Hepatocyte (in vitro differentiated cells): ENCODE data around the gene LRMDA.

Experiments
- EZH2 ChIP-seq: fragments of 200-600 bp; sonication (generic); IDR thresholded peaks from 2 replicates; pipeline ENCODE4 v1.6.1; 2016; ENCODE audit warnings: antibody characterized with exemption, mild to moderate bottlenecking, borderline replicate concordance
- EZH2phosphoT487 ChIP-seq: fragments of 200-600 bp; sonication (generic); IDR thresholded peaks from one replicate; pipeline ENCODE4 v1.6.1; 2018; ENCODE audit warnings: antibody characterized with exemption, mild to moderate bottlenecking, low read depth, moderate library complexity; ENCODE audit not compliant: unreplicated experiment, severe bottlenecking
- TF ChIP-seq, protein P1 (sequence below): fragments of 200-600 bp; sonication (generic); IDR thresholded peaks from 2 replicates; pipeline ENCODE4 v1.5.1; 2016; ENCODE audit warnings: antibody characterized with exemption, mild to moderate bottlenecking; ENCODE audit not compliant: poor library complexity

DNA sequence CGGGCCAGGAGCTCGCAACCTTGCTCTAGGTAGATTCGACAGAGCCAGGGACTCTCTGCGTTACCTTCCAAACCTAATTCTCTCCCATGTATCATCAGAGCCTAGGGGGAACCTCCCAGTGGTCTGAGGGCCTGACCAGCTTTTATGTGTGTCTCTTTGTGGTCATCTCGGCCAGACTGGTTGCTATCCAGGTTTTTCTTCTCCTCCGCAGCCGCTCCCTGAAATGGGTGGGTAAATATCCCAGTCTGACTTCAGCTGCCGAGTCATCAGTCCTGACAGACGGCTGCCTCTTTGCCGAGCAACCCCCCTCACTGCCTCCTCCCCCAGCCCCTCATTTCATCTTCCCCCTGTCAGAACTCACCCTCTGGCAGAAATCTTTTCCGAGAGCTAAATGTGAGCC lies 578.1 kb downstream of the LRMDA start:
- TF ChIP-seq, protein P1, sequence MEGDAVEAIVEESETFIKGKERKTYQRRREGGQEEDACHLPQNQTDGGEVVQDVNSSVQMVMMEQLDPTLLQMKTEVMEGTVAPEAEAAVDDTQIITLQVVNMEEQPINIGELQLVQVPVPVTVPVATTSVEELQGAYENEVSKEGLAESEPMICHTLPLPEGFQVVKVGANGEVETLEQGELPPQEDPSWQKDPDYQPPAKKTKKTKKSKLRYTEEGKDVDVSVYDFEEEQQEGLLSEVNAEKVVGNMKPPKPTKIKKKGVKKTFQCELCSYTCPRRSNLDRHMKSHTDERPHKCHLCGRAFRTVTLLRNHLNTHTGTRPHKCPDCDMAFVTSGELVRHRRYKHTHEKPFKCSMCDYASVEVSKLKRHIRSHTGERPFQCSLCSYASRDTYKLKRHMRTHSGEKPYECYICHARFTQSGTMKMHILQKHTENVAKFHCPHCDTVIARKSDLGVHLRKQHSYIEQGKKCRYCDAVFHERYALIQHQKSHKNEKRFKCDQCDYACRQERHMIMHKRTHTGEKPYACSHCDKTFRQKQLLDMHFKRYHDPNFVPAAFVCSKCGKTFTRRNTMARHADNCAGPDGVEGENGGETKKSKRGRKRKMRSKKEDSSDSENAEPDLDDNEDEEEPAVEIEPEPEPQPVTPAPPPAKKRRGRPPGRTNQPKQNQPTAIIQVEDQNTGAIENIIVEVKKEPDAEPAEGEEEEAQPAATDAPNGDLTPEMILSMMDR = no peak
- TF ChIP-seq EZH2 (no peak), EZH2phosphoT487 (no peak)
